Measurements from ENCODE around the gene ZNF586.
"Not testable (repeated sequence)": the region's sequence is repeated elsewhere in the genome, so short reads cannot be mapped to it uniquely, and the experiment has no call there.

The ZNF586 gene

DNA sequence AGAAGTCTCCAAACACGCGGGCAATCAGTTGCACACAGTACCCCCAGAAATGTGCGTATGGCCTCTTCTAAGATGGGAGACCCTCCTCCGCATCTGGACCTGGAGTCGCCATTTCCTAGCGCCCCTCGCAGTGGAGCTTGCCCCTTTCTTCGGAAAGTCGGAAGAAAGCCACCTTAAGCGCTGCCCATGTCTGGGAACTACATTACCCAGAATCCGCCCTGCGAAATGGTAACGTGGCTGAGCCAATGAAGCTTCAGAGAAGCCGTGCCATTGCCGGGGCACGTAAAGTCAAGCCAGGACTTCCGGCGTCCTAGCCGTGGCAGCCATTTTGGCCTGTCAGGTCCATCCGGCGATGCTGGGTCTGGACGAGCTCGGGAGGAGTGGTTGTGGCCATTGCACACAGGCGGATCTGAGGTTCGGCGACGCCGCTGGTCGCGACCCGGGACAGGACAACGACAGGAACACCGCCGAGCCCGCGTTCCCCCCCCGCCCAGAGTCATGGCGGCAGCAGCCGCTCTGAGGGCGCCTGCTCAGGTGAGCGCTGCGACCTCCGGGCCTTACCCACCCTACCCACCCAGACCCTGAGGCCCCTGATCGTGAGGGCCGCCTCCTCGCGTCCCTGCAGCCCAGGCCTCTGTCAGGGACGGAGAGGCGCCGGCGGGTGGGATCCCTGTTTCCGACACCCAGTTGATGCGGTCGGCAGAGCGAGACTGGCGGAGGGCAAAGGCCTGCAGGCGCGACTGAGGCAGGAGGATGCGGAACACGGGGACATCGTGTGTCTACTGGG lies at the start of gene ZNF586:
TSS of gene ZNF586 (plus strand) at position 332 of the 787 bp plus-strand sequence. CDS start at position 499, 167 bp downstream.
- DNase-seq: peak; percentile 96

DNA sequence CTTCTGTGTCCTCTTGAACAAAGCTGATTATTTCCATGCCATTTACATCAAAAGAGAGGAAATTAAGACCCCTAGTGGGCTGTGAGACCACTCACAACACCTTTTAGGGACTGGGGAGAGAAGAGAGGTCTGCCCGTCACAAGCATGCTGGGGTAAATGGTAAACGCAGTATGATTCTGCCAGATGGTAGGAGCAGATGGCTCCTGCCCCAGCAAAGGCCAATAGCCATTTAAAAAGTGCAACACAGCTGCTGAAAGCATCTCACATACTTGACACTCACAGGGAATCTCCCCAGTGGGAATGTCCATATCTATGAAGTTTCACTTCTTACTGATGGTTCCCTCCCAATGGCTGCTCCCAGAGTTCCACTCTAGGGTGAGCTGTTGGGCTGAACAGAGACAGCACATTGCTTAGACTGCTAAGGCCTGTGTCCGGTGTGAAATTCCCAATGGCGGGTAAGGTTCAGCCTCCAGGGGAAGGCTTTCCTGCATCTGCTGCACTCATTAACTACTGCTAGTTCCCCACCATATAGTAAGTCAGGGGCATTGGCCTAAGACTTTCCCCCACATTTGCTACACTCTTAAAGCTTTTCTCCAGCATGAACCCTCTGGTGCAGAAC lies 49.5 kb upstream of the ZNF586 start:
- DNase-seq: peak; percentile 52

DNA sequence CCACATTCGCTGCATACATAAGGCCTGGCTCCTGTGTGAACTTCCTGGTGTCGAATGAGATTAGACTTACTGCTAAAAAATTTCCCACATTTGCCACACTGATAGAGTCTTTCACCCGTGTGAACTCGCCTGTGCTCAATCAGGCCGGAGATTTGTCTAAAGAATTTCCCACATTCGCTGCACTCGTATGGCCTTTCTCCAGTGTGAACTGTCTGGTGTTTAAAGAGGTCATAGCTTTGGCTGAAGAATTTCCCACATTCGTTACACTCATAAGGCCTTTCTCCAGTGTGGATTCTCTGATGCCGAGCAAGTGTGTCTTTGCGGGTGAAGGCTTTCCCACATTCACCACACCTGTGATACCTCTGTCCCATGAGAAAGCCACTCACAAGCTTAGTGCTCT lies 48.6 kb upstream of the ZNF586 start:
- no peak for DNase-seq

DNA sequence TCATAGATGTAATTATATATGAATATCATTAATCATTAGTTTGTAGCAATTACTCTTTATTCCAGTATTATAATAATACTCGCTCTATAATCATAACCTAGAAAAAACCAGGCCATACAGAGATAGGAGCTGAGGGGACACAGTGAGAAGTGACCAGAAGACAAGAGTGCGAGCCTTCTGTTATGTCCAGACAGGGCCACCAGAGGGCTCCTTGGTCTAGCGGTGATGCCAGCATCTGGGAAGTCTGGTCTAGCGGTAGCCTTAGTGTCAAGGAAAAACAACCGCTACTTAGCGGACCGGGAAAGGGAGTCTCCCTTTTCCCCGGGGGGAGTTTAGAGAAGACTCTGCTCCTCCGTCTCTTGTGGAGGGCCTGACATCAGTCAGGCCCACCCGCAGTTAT lies 31.2 kb upstream of the ZNF586 start:
- DNase-seq: peak; percentile 67

DNA sequence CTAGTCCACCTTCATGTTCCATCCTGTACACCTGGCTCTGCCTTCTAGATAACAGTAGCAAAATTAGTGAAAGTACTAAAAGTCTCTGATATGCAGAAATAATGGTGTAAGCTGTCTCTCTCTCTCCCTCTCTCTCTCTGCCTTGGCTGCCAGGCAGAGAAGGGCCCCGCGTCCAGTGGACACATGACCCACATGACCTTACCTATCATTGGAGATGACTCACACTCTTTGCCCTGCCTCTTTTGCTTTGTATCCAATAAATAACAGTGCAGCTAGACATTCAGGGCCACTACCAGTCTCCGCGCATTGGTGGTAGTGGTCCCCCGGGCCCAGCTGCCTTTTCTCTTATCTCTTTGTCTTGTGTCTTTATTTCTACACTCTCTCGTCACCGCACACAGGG lies 30.7 kb upstream of the ZNF586 start:
- not testable (repeated sequence) for DNase-seq

DNA sequence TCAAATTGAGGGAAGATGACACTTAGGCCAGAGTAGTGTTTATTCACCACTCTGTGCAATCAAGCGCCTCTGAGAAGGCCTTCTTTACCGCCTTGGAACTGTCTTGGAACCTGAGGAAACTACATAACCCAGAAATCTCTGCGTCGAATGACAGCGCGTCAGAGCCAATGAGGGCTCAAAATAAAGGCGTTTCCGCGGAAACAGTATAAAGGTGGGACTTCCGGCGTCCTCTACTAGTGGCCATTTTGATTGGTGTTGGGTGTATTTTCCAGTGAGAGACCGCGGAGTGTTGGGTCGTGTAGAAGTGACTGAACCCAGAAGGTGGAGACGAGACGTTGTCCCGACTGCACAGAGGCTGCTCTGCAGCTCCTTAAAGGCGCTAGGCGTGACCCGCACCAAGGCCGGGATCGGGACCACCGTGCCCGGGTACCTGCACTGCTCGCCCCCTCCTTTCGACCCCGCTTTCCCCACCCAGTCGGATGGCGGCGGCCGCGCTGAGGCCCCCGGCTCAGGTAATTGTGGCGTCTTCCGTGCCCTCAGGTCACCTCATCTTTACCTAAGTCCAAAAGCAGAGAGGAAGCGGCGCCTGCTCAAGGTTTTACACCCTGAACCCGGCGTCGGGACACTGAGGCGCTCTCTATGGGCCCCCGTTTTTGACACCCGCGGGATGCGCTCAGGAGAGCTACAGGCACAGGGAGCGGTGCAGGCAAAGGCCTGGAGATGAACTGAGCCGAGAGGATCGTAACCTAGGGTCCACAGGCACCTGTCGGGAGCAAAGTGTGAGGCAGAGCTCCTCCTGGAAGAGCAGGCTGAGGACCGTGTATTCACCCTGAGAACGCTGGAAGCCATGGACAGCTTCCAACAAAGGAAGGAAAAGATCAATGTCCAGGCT lies 22.6 kb upstream of the ZNF586 start, which contains the start of gene ZNF776:
TSS of gene ZNF776 (plus strand) at position 236 of the 892 bp plus-strand sequence. CDS start at position 480, 244 bp downstream.
- DNase-seq: peak; percentile 98

DNA sequence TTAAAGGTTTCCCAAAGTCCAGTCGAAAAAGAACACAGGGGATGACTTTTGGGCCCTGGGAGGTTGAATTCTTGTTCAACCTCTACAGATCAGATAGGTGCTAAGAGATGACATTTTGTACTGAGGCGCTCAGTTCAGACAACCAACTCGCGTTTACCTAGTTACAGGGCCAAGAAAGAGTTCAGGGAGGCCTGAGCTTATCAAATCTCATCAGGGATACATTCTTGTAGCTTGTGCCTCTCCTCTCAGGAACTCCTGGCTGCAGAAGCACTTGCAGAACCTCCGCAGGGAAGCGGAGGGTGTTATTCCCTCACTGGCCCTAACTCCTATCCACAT lies 22.0 kb upstream of the ZNF586 start:
- DNase-seq: no peak

DNA sequence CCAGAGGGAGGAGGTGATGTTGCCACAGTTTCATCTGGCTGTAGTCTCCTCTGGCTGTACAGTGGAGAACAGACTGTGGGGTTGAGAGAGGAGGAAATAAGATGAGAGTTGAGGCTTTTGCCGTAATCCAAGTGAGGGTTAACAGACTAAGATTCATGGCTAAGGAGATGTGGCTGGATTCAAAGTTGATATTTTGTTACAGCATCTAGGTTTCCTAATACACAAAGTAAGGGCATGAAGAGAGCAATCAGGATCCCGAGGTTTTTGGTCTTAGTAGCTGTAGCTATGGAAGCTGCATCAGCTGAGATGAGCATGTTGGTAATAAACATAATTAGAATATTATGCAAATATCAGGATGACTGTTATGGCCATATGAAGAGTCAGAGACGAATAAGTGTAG lies 21.4 kb upstream of the ZNF586 start:
- no peak for DNase-seq

DNA sequence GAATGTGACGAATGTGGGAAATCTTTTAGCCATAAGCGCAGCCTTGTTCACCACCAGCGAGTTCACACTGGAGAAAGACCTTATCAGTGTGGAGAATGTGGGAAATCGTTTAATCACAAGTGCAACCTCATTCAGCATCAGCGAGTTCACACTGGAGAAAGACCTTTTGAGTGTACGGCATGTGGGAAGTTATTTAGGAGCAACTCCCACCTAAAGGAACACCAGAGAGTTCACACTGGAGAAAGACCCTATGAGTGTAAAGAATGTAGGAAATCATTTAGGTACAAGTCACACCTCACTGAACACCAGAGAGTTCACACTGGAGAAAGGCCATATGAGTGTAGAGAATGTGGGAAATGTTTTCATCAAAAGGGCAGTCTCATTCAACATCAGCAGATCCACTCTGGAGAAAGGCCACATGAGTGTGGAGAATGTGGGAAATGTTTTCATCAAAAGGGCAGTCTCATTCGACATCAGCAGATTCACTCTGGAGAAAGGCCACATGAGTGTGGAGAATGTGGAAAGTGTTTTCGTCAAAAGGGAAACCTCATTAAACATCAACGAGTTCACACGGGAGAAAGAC lies 15.3 kb upstream of the ZNF586 start:
- DNase-seq: no peak

DNA sequence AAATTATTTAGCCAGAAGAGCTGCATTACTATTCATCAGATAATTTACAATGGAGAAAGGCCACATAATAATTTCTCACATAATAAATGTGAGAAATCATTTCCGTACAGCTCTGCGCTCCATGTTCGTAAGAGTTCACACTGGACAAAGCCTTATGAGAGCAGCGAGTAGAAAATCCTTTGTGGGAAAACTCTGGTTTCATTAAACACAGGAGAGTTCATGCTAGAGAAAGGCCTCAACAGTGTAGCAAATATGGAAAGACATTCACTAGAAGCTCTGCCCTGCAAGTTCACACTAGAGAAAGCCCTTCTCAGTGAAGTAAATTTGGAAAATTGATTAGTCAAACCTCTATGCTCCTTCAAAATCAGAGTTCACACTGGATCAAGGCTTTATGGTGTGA lies 14.4 kb upstream of the ZNF586 start:
- no peak for DNase-seq

DNA sequence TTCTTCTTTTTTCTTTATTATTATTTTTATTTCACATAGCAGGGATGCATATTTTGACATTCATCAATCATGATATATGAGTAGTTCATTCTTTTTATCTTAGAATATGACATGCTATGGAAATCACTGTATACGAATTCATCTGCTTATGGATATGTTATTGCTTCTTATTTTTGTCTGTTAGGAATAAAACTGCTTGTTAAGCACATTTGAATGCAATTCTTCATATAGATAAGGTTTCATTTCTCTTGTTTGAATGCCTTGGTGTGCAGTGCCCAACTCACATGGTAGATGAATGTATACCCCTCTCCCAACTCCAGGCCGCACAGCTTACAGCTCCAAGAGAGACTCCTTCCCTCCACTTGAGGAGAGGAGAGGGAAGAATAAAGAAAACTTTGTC lies 11.5 kb upstream of the ZNF586 start:
- no peak for DNase-seq

DNA sequence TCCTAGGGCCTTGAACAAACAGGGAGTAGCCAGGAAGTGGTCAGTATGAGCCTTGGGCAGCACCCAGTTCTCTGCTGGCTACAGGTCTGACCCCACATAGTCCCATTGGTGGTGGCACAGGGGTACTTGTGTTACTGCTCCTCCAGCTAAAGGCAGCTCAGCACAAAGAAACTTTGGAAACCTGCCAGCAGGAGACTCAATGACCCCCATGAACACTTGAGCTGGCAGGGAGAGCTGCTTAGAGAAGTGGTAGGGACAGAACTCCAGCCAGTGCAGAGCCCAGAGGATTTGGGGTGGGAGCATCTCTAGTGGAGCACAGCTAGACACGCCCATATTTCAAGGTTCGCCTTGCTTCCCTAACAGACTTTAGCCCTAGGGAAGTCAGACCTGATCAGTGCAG lies 10.4 kb upstream of the ZNF586 start:
- no peak for DNase-seq

DNA sequence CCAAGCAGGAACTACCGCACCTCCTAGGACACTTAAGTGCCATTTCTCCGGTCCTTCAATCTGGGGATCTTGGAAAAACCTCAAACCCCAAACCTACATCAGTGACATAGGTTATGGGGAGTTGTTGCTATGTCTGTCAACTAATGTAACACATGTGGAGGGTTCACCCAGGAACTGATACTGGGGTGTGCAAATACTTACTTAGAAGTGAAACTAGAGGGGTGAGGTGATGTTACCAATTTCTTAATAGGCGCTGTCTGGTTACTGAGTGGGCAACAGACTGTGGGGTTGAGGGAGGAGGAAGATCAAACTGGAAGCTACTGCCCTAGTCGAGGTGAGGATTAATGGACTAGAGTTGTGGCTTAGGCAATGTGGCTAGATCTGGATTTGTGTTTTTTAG lies 1.9 kb downstream of the ZNF586 start:
- DNase-seq: no peak

DNA sequence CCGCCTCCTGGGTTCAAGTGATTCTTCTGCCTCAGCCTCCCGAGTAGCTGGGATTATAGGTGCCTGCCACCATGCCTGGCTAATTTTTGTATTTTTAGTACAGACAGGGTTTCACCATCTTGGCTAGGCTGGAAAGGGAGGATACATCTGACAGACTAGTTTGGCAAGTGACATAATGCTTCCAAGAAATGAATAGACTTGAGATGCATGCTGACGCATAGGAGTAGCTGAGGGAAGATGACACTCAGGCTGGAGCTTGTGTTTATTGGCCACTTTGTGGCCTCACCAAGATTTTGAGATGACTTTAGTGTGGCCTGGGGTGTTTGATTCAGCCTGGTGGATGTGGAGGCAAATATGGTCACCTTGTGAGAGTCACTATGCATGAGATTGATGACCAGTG lies 4.0 kb downstream of the ZNF586 start:
- DNase-seq: no peak

DNA sequence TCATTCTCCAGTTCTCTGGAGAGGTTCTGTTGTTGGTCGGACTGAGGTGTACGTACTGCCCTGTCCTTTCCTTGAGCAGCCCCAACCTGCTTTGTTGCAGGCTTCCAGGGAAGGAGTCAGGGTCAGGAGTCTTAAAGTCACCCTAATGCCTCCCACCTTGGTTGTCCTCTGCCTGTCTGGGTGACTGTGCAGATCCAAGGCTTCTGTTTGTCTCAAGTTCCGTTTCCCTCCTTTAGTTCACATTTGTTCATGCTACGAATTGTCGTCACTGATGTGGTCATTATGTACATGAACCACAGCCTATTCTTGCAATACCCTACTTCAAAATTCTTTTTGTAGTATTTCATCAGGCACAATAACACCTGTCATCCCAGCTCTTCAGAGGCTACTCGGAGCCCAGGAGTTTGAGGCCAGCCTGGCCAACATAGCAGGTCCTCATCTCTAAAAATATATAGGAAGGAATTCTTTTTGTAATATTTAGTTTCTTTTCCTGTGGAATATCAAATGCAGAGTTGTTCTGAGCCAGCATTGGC lies 7.4 kb downstream of the ZNF586 start:
- no peak for DNase-seq

DNA sequence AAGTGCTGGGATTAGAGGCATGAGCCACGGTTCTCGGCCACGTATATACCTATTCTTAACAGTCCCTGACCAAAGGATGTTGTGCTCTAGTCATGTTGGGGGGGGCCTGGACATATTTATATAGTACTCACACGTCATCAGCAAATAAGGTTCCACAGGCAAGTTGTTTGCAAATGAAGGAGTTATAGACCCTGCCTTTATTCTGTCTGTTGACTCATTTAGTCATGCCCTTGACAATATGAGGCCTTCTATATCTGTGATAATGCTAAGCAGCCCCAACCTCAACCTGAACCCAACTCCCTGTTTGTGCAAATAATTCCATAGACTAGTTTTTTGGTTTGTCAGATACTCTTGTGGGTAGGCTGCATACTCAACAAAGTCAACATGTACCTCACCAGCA lies 8.9 kb downstream of the ZNF586 start:
- no peak for DNase-seq

DNA sequence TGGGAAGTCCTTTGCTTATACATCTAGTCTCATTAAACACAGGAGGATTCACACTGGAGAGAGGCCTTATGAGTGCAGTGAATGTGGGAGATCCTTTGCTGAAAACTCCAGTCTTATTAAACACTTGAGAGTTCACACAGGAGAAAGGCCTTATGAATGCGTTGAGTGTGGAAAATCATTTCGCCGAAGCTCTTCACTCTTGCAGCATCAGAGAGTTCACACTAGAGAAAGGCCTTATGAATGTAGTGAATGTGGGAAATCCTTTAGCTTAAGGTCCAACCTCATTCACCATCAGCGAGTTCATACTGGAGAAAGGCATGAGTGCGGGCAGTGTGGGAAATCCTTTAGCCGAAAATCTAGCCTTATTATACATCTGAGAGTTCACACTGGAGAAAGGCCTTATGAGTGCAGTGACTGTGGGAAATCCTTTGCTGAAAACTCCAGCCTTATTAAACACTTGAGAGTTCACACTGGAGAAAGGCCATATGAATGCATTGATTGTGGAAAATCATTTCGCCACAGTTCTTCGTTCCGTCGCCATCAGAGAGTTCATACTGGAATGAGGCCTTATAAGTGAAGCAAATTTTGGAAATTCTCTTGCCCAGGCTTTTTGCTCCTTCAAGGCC lies 9.9 kb downstream of the ZNF586 start:
- no peak for DNase-seq

DNA sequence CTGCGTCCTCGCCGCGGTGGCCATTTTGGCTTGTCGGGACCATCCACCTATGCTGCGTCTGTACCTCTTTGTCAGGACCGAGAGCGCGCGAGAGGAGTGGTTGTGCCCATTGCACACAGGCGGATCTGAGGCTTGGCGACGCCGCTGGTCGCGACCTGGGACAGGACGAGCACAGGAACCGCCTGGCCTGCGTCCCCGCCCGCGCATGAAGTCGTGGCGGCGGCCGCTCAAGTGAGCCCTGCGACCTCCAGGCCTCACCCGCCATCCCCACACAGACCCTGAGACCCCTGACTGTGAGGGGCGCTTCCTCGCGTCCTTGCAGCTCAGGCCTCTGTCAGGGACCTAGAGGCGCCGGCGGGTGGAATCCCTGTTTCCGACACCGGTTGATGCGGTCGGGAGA lies 16.8 kb downstream of the ZNF586 start:
- no peak for DNase-seq

DNA sequence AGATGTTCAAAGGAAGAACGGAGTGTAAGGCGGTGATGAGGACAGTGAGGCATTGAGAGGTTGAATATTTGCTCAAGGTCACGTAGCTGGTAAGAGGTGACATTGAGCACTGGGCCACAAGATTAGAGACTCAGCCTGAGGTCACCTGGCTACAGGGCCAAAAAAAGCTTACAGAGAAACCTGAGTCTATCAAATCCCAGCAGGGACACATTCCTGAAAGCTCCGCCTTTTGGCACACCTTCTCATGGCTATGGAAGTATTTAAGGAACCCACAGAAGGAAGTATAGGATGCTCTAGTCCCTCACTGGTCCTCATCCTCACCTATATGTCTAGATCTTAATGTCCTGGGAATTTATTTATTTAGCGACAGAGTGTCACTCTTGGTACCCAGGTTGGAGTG lies 17.4 kb downstream of the ZNF586 start:
- no peak for DNase-seq

DNA sequence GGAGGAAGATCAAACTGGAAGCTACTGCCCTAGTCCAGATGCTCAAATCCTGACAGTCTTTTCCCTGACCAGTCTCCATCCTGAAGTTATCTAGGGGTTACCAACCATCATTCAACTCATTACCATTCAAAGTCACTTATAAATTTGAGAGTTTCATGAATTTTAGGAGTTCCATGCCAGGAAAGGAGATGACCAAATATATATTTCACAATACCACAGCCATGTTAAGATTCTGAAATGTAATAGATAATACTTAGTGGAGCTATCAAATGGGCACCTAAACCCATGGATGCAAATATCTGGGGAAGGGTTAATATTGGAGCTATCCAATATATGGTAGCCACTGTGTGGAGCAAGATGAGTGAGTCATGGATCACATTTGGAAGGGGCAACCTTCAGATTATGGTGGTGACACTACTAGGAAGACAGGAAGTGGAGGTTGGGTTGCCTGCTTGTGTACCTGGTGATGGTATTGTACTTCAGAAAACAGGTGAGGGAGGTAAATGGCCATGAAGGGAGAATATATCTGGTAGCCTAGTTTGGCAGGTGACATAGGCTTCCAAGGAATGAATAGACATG lies 18.7 kb downstream of the ZNF586 start:
- DNase-seq: no peak

DNA sequence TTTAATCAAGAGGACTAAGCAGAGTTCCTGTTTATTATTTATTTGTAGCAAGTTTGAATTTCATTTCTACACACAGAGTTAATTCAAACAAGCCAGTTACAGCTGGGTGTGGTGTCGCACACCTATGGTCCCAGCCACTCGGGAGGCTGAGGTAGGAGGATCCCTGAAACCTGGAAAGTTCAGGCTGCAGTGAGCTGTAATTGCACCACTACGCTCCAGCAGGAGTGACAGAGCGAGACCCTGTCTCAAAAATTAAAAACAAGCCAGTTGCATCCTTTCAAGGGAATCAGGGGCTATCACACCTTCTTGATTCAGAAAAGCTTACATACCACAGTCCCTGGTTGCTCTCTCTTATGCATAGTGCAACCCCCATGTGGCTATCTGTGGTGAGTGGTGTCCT lies 19.8 kb downstream of the ZNF586 start:
- no peak for DNase-seq

DNA sequence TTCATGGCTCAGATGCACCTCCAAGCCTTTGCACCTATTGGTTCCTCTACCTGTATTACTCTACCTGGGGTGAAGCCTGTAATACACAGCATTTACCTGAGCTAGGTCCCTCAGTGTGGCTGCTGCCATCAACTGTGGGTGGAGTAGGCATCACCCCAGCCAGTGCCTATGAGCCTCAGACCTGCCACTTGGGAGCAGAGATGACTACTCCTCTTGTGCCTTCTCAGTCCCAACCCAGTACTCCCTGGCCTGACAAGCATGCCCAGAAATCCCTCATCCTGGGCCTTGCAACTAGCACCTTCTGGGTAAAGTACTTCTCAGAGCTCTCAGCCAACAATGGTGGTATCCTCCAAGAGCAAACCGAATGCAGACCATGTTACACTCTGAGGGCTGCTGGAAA lies 27.1 kb downstream of the ZNF586 start:
- DNase-seq: not testable (repeated sequence)

Data from eye (tissue), 1 donor.